B cell (primary cell): ENCODE results near the gene RAI1. TPM values are rescaled to one million over a fixed set of nuclear protein-coding genes. Genes with fewer than 3 reads are reported as not detected.

Experiments
- ATAC-seq: fragments of 200-7000 bp; cut with Tn5 transposase; one replicate; pipeline ENCODE4 v1.10.0; 2021; ENCODE audit warnings: low read depth, mild to moderate bottlenecking, moderate number of reproducible peaks, moderate library complexity
- CTCF ChIA-PET: fragments of 350-600 bp; sonication (Branson Sonifier 250); formaldehyde crosslinking; loops from one replicate; lab custom pipeline; 2021; ENCODE audit warnings: antibody characterized with exemption, inconsistent platforms; lab: Charles Lee
- POLR2A ChIA-PET: fragments of 350-600 bp; sonication (Branson Sonifier 250); formaldehyde crosslinking; loops from one replicate; lab custom pipeline; 2021; ENCODE audit warnings: antibody characterized with exemption; lab: Charles Lee
- DNase-seq: peaks from one replicate; pipeline ENCODE4 v3.0.0; 2013
- H2AFZ ChIP-seq: 2 replicates; pipeline ENCODE4 v1.6.1; 2012; ENCODE audit warnings: mild to moderate bottlenecking, low read depth, low read length; ENCODE audit not compliant: insufficient read depth, poor library complexity, severe bottlenecking
- H3K27ac ChIP-seq, 2 donors: 1 replicate in 1 of 2; 2 replicates in 1 of 2; pipeline ENCODE4 v1.5.1; 2012 to 2013; ENCODE audit warnings: low read length in 2 of 2, mild to moderate bottlenecking in 2 of 2, moderate library complexity in 1 of 2
- H3K27me3 ChIP-seq, 4 experiments: fragments of 200-600 bp in 1 of 4; sonication (generic) in 1 of 4; replicated peaks in 1 of 4; 1 replicate in 2 of 4; 2 replicates in 2 of 4; pipeline versions ENCODE4 v1.6.1 to v1.7.0; 2013 to 2016; ENCODE audit warnings: low read length in 3 of 4, mild to moderate bottlenecking in 2 of 4, mixed read lengths in 1 of 4, moderate library complexity in 1 of 4; ENCODE audit not compliant: insufficient read depth in 4 of 4, control insufficient read depth in 3 of 4; ENCODE audit errors: control extremely low read depth in 1 of 4
- H3K36me3 ChIP-seq, 2 experiments: replicated peaks in 1 of 2; 1 replicate in 1 of 2; 2 replicates in 1 of 2; pipeline versions ENCODE4 v1.6.1 to v1.7.1; 2013; ENCODE audit warnings: low read length in 1 of 2; ENCODE audit not compliant: insufficient read depth in 2 of 2, control insufficient read depth in 1 of 2; ENCODE audit errors: control extremely low read depth in 1 of 2, extremely low read depth in 1 of 2
- H3K4me1 ChIP-seq, 2 donors: fragments of 200-600 bp in 1 of 2; sonication (generic) in 1 of 2; 1 replicate in 1 of 2; 2 replicates in 1 of 2; pipeline versions ENCODE4 v1.5.1 to v1.6.1; 2013 to 2017; ENCODE audit warnings: low read length in 2 of 2; ENCODE audit not compliant: control insufficient read depth in 2 of 2, insufficient read depth in 2 of 2
- H3K4me2 ChIP-seq: replicated peaks from 2 replicates; pipeline ENCODE3; 2012; ENCODE audit warnings: mild to moderate bottlenecking, low read depth, low read length; ENCODE audit not compliant: poor library complexity, severe bottlenecking
- H3K4me3 ChIP-seq, 5 experiments: fragments of 200-600 bp in 1 of 5; sonication (generic) in 1 of 5; 1 replicate in 3 of 5; 2 replicates in 2 of 5; pipeline versions ENCODE4 v1.5.1 to v1.7.0; 2011 to 2016; ENCODE audit warnings: low read length in 4 of 5, mild to moderate bottlenecking in 4 of 5, low read depth in 2 of 5, control low read depth in 1 of 5, moderate library complexity in 1 of 5; ENCODE audit not compliant: insufficient read depth in 1 of 5; ENCODE audit errors: control extremely low read depth in 1 of 5, extremely low read depth in 1 of 5
- H3K79me2 ChIP-seq: fragments of 200-600 bp; sonication (generic); one replicate; pipeline ENCODE4 v1.6.0; 2016; ENCODE audit warnings: low read length; ENCODE audit not compliant: control insufficient read depth, insufficient read depth
- H3K9ac ChIP-seq: fragments of 200-600 bp; sonication (generic); 2 replicates; pipeline ENCODE4 v1.6.1; 2017; ENCODE audit warnings: mild to moderate bottlenecking, low read length, moderate library complexity
- H3K9me3 ChIP-seq, 3 donors: one replicate each; pipeline versions ENCODE4 v1.6.1 to v1.7.1; 2013; ENCODE audit warnings: low read length in 2 of 3; ENCODE audit not compliant: control insufficient read depth in 2 of 3, insufficient read depth in 1 of 3; ENCODE audit errors: control extremely low read depth in 1 of 3
- H4K20me1 ChIP-seq: 2 replicates; pipeline ENCODE4 v1.6.0; 2012; ENCODE audit warnings: mild to moderate bottlenecking, low read length; ENCODE audit not compliant: insufficient read depth, control insufficient read depth, poor library complexity, severe bottlenecking
- H3K27ac Mint-ChIP-seq: one replicate; pipeline ENCODE4 v1.8.0; 2021; ENCODE audit warnings: mixed read lengths
- H3K27me3 Mint-ChIP-seq: one replicate; pipeline ENCODE4 v1.8.0; 2021; ENCODE audit warnings: mixed read lengths
- H3K4me1 Mint-ChIP-seq: one replicate; pipeline ENCODE4 v1.8.0; 2021; ENCODE audit warnings: mixed read lengths
- H3K4me3 Mint-ChIP-seq: one replicate; pipeline ENCODE4 v1.8.0; 2021; ENCODE audit warnings: mixed read lengths
- H3K9me3 Mint-ChIP-seq: one replicate; pipeline ENCODE4 v1.8.0; 2022; ENCODE audit warnings: mixed read lengths; ENCODE audit not compliant: insufficient read depth
- CTCF ChIP-seq: fragments of 200-600 bp; IDR thresholded peaks from one replicate; pipeline ENCODE4 v1.8.0; 2022; ENCODE audit warnings: antibody characterized with exemption, mild to moderate bottlenecking
- EZH2 ChIP-seq: IDR thresholded peaks from 2 replicates; pipeline ENCODE4 v1.6.1; 2012; ENCODE audit warnings: borderline replicate concordance, low read depth, mild to moderate bottlenecking, moderate library complexity, low read length; ENCODE audit not compliant: insufficient read depth, poor library complexity, severe bottlenecking
- WGBS: methylation state at CpG from one replicate; pipeline ENCODE4 v1.1.5; 2013; ENCODE audit warnings: missing lambda C conversion rate; ENCODE audit not compliant: insufficient coverage; 5-methylcytosine and 5-hydroxymethylcytosine counted together
- intact Hi-C: fragments of 100-400 bp; cut with micrococcal nuclease; formaldehyde crosslinking; loops from one replicate; pipeline ENCODE4 v1.10.0; 2022
- polyA plus RNA-seq: library from polyadenylated mRNA; depleted of rRNA; stranded (reverse); fragments of >200 nt; gene quantifications from 2 replicates; pipeline ENCODE4 v1.2.3, GENCODE V29; 2012
- total RNA-seq, 2 donors: library from RNA; stranded (reverse); fragments of 120-200 nt in 1 of 2; gene quantifications; 1 replicate in 1 of 2; 2 replicates in 1 of 2; pipeline versions ENCODE4 v1.2.3 to v1.2.4, GENCODE V29; 2013 to 2022

Gene RAI1
- total and polyA plus RNA-seq, 2 donors (not counting 1 experiment from before 2014, with no cell fraction given): 4.7 to 34.0 TPM

- intact Hi-C loops: loop anchor here (1.0 to 5.0 kb wide), 11 partner anchors 15 to 515 kb away; partner anchors contain the start of genes ATPAF2, DRC3, DRG2 and FLCN
- Mint-ChIP-seq H3K4me1 (peaks cover 70% of the 10 kb centered on the region), H3K27me3 (no peaks in the 10 kb centered on the region), H3K27ac (peak overlapping the region; percentile 96), H3K9me3 (no peaks in the 10 kb centered on the region), H3K4me3 (peak overlapping the region; percentile 91)
- peaks cover 68 to 81% of the 10 kb centered on the region in 2 donors for H3K4me1 ChIP-seq
- TF ChIP-seq EZH2: no peak
- TF ChIP-seq CTCF: no peak
- H3K9ac ChIP-seq: peak overlapping the region; percentile 66
- H3K27ac ChIP-seq: peak overlapping the region; percentile 86 to 93
- WGBS: 17% methylated on average over 15 of the region's 17 CpGs
- H3K4me3 ChIP-seq: peak overlapping the region; percentile 31 to 69 (median 49)
- peak overlapping the region; percentile 85 for H2AFZ ChIP-seq
- H3K79me2 ChIP-seq: peaks cover 55% of the 10 kb centered on the region
- POLR2A ChIA-PET: interaction anchor here (0.8 to 1.5 kb wide), 4 partner anchors 12 to 287 kb away, joined by 3 to 4 read pairs (median 3); partner anchors contain the start of genes ATPAF2, GID4 and SREBF1
- H3K9me3 ChIP-seq: peaks cover 0 to 9% (median 0%) of the 10 kb centered on the region in 3 donors
- H4K20me1 ChIP-seq: no peaks in the 10 kb centered on the region
- no peak for DNase-seq
- CTCF ChIA-PET: interaction anchor here (1.2 to 1.4 kb wide), 2 partner anchors 13 to 69 kb away, joined by 3 to 5 read pairs; no protein-coding TSS in a partner anchor
- peaks cover 0 to 3% of the 10 kb centered on the region in 2 experiments for H3K36me3 ChIP-seq
- no peaks in the 10 kb centered on the region for H3K27me3 ChIP-seq
- peak; percentile 1 for ATAC-seq
- H3K4me2 ChIP-seq: peak overlapping the region; percentile 81
These were observed 70.3 kb downstream of the RAI1 start for GRCh38 chr17:17751489-17752088.
